Progenitor cell of endocrine pancreas (in vitro differentiated cells): ENCODE results near the gene HTD2. TPM values are rescaled to one million over a fixed set of nuclear protein-coding genes. Genes with fewer than 3 reads are reported as not detected.
A peak's percentile ranks its signal among the peaks of the same experiment; 100 is the strongest.

Experiments used
- DNase-seq: peaks from one replicate; pipeline ENCODE4 v3.0.0; 2021; ENCODE audit warnings: low spot score; ENCODE audit not compliant: unreplicated experiment
- H3K27ac Mint-ChIP-seq: 2 replicates; pipeline ENCODE4 v1.8.0; 2021; ENCODE audit warnings: mild to moderate bottlenecking, moderate library complexity, mixed read lengths
- H3K27me3 Mint-ChIP-seq: 2 replicates; pipeline ENCODE4 v1.8.0; 2021; ENCODE audit warnings: mixed read lengths
- H3K36me3 Mint-ChIP-seq: 2 replicates; pipeline ENCODE4 v1.8.0; 2022; ENCODE audit warnings: mixed read lengths; ENCODE audit not compliant: insufficient read depth
- H3K4me1 Mint-ChIP-seq: 2 replicates; pipeline ENCODE4 v1.8.0; 2021; ENCODE audit warnings: low read depth, mixed read lengths
- H3K4me3 Mint-ChIP-seq: 2 replicates; pipeline ENCODE4 v1.8.0; 2021; ENCODE audit warnings: low read depth, mild to moderate bottlenecking, moderate library complexity, mixed read lengths
- H3K9me3 Mint-ChIP-seq: 2 replicates; pipeline ENCODE4 v1.8.0; 2021; ENCODE audit warnings: low read depth, mixed read lengths
- CTCF ChIP-seq: fragments of 200-600 bp; sonication (generic); IDR thresholded peaks from one replicate; pipeline ENCODE4 v1.5.0; 2021; ENCODE audit warnings: antibody characterized with exemption, mild to moderate bottlenecking; ENCODE audit not compliant: unreplicated experiment
- total RNA-seq: library from RNA; stranded (reverse); gene quantifications from 2 replicates; pipeline ENCODE4 v1.2.1, GENCODE V29; 2021

Gene HTD2
- total RNA-seq, 1 donor from 2014 or later: 10.7 TPM

GRCh38 chr3:58298190-58298589, 8.1 kb upstream of the HTD2 start:
- DNase-seq: no peak
- Mint-ChIP-seq H3K4me3 (no peak overlapping the region), H3K9me3 (no peaks in the 10 kb centered on the region), H3K27me3 (peaks cover 10% of the 10 kb centered on the region), H3K36me3 (peaks cover 4% of the 10 kb centered on the region), H3K27ac (no peak overlapping the region), H3K4me1 (no peaks in the 10 kb centered on the region)
- TF ChIP-seq CTCF: no peak

DNA sequence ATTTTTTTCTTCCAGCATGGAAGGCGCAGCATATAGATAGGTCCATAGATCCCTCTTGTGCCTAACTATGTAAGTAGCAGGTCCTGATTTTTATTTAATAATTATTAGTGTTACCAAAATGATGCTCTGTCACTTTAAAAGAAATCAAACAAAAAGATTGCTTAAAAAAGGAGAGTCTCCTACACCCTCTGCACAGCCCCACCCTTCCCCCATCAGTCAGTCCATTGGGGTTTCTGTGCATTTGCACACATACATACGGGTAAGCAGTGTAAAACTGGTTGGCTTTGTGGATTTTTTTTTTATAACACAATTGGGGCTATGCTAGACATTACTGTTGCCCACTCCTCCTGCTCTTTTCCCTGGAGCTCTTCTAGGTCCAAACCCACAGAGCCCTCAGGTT, 7.2 kb upstream of the HTD2 start:
- DNase-seq: no peak
- no peak overlapping the region for H3K27ac Mint-ChIP-seq

DNA sequence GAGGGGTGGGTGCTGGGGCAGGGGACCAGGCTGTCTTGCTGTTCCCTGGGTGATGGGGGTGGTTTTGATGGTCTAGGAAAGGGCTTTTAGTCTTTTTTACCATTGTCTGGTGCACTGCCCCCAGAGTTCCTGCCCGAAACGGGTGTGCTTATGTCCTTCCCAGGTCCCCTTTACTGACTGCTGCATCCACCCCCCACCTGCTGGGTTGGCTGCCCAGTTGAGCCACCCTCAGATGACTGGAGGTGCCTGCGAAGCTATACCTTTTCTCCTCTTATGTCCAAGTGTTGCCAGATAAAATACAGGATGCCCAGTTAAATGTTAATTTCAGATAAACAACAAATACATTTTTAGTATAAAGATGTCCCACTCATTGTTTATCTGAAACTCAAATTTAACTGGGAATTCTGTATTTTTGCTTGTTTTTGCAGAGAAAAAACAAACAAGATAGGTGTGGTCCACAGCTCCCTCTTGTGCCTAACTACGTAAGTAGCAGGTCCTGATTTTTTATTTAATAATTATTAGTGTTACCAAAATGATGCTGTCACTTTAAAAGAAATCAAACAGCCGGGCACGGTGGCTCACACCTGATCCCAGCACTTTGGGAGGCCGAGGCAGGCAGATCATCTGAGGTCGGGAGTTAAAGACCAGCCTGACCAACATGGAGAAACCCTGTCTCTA, 6.3 kb upstream of the HTD2 start:
- peaks cover 10% of the 10 kb centered on the region for H3K27me3 Mint-ChIP-seq
- H3K27ac Mint-ChIP-seq: no peak overlapping the region
- no peak for DNase-seq
- no peak overlapping the region for H3K4me3 Mint-ChIP-seq
- no peaks in the 10 kb centered on the region for H3K9me3 Mint-ChIP-seq
- TF ChIP-seq CTCF: peak; percentile 78
- no peaks in the 10 kb centered on the region for H3K4me1 Mint-ChIP-seq
- H3K36me3 Mint-ChIP-seq: peaks cover 2% of the 10 kb centered on the region

More for the DNA sequence above, 7.2 kb upstream of the HTD2 start:
- Mint-ChIP-seq H3K9me3 (no peaks in the 10 kb centered on the region), H3K4me1 (no peaks in the 10 kb centered on the region), H3K36me3 (peaks cover 3% of the 10 kb centered on the region), H3K4me3 (no peak overlapping the region), H3K27me3 (peaks cover 10% of the 10 kb centered on the region)
- no peak for TF ChIP-seq CTCF

DNA sequence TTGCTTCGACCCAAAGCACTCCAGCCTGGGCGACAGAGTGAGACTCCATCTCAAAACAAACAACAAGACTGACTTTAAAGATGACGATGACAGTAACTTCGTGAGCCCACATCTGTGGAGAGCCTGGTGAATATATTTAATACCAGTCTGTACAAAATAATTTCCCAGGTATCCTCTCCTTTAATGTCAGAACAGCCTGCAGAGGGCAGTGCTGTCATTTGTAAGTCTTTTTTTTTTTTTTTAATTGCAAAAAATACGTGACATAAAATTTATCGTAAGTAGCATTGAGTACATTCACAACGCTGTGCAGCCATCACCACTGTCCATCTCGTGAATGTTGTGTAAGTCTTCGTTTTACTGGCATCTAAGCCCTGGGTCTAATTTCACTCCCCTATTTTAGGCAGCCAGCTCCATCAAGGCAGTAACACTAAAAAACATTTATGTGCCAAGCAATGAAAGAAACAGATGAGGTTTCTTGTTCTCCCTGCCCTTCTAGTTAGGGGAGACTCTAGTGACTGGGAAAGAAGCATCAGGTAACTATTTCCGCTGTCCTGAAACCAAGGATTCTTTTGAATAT, 1.4 kb downstream of the HTD2 start:
- peak overlapping the region; percentile 96 for H3K4me3 Mint-ChIP-seq
- peak overlapping the region; percentile 100 for H3K27ac Mint-ChIP-seq
- H3K9me3 Mint-ChIP-seq: no peaks in the 10 kb centered on the region
- TF ChIP-seq CTCF: peak; percentile 69
- H3K4me1 Mint-ChIP-seq: peaks cover 15% of the 10 kb centered on the region
- no peak for DNase-seq
- H3K27me3 Mint-ChIP-seq: peaks cover 2% of the 10 kb centered on the region
- H3K36me3 Mint-ChIP-seq: peaks cover 14% of the 10 kb centered on the region

DNA sequence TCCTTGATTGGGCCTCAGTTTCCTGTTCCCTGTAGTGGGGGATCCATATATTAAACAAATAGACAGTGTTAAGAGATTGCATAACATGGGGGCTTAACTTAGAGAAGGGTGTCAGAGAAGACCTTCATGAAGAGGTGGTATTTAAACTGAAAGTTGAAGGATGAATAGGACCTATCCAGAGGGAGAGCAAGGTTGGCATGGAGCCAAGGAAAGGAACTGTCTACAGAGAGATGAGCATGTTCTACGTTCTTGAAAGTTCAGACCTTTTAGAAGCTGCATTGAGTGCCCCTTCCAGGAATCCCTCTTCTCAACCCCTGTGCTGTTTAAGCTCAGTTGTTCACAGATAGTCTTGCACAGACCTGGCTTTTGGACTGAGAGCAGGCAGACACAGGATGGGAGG, 2.4 kb downstream of the HTD2 start:
- Mint-ChIP-seq H3K36me3 (peaks cover 18% of the 10 kb centered on the region), H3K4me3 (peak overlapping the region; percentile 16), H3K27ac (peak overlapping the region; percentile 50), H3K4me1 (peaks cover 15% of the 10 kb centered on the region), H3K27me3 (no peaks in the 10 kb centered on the region), H3K9me3 (no peaks in the 10 kb centered on the region)
- DNase-seq: no peak
- no peak for TF ChIP-seq CTCF
